Measurements from ENCODE around the gene EFCAB10.

The EFCAB10 gene

GRCh38 chr7:105594034-105594433 lies 12.7 kb upstream of the EFCAB10 start:
- Histone ChIP-seq H3K4me1 (ENCODE audit: control insufficient read depth, low read length) (peaks cover 41% of the 10 kb centered on the region), H3K9me2 (replicated peaks; ENCODE audit: control insufficient read depth, low read length) (no peaks in the 10 kb centered on the region), H3K27ac (ENCODE audit: low read depth, low read length) (peak overlapping the region; percentile 62), H3K79me2 (ENCODE audit: control insufficient read depth, low read length) (no peaks in the 10 kb centered on the region), H3K36me3 (ENCODE audit: control insufficient read depth, low read length) (no peaks in the 10 kb centered on the region), H3K9me3 (ENCODE audit: control insufficient read depth, insufficient read depth, low read length) (no peaks in the 10 kb centered on the region), H3K4me2 (ENCODE audit: low read length) (peak overlapping the region; percentile 57), H4K20me1 (ENCODE audit: control insufficient read depth, insufficient read depth, low read depth, low read length) (no peaks in the 10 kb centered on the region), H3F3A (ENCODE audit: control insufficient read depth, insufficient read depth) (peaks cover 19% of the 10 kb centered on the region), H3K4me3 (ENCODE audit: low read length) (peak overlapping the region; percentile 46; the same call in 1 of the 2 replicates), H3K27me3 (ENCODE audit: control insufficient read depth, low read length) (no peaks in the 10 kb centered on the region)
- no peak for TF ChIP-seq EZH2phosphoT487 (IDR thresholded peaks at IDR 0.05; ENCODE audit: borderline replicate concordance, low read length)
- TF ChIP-seq CTCF (IDR thresholded peaks at IDR 0.05; ENCODE audit: low read depth, low read length, poor library complexity, severe bottlenecking) = peak; percentile 53

- Histone ChIP-seq H3K9me3 (ENCODE audit: control insufficient read depth, insufficient read depth, low read length) (no peaks in the 10 kb centered on the region), H4K20me1 (ENCODE audit: control insufficient read depth, insufficient read depth, low read depth, low read length) (no peaks in the 10 kb centered on the region), H3K27ac (ENCODE audit: low read depth, low read length) (no peak overlapping the region), H3K27me3 (ENCODE audit: control insufficient read depth, low read length) (no peaks in the 10 kb centered on the region), H3K4me3 (ENCODE audit: low read length) (no peak overlapping the region), H3K4me2 (ENCODE audit: low read length) (no peak overlapping the region), H3K36me3 (ENCODE audit: control insufficient read depth, low read length) (no peaks in the 10 kb centered on the region), H3F3A (ENCODE audit: control insufficient read depth, insufficient read depth) (peaks cover 18% of the 10 kb centered on the region), H3K4me1 (ENCODE audit: control insufficient read depth, low read length) (peaks cover 66% of the 10 kb centered on the region), H3K9me2 (replicated peaks; ENCODE audit: control insufficient read depth, low read length) (no peaks in the 10 kb centered on the region), H3K79me2 (ENCODE audit: control insufficient read depth, low read length) (no peaks in the 10 kb centered on the region)
- TF ChIP-seq EZH2phosphoT487 (IDR thresholded peaks at IDR 0.05; ENCODE audit: borderline replicate concordance, low read length) (no peak), CTCF (IDR thresholded peaks at IDR 0.05; ENCODE audit: low read depth, low read length, poor library complexity, severe bottlenecking) (no peak)
These were observed 10.2 kb upstream of the EFCAB10 start for GRCh38 chr7:105591522-105591921.

GRCh38 chr7:105590793-105591192 lies 9.5 kb upstream of the EFCAB10 start:
- Histone ChIP-seq H3K4me2 (ENCODE audit: low read length) (no peak overlapping the region), H3K79me2 (ENCODE audit: control insufficient read depth, low read length) (no peaks in the 10 kb centered on the region), H3F3A (ENCODE audit: control insufficient read depth, insufficient read depth) (peaks cover 16% of the 10 kb centered on the region), H3K27ac (ENCODE audit: low read depth, low read length) (no peak overlapping the region), H3K36me3 (ENCODE audit: control insufficient read depth, low read length) (no peaks in the 10 kb centered on the region), H3K4me1 (ENCODE audit: control insufficient read depth, low read length) (peaks cover 72% of the 10 kb centered on the region), H4K20me1 (ENCODE audit: control insufficient read depth, insufficient read depth, low read depth, low read length) (no peaks in the 10 kb centered on the region), H3K4me3 (ENCODE audit: low read length) (no peak overlapping the region), H3K27me3 (ENCODE audit: control insufficient read depth, low read length) (no peaks in the 10 kb centered on the region), H3K9me3 (ENCODE audit: control insufficient read depth, insufficient read depth, low read length) (no peaks in the 10 kb centered on the region), H3K9me2 (replicated peaks; ENCODE audit: control insufficient read depth, low read length) (no peaks in the 10 kb centered on the region)
- TF ChIP-seq EZH2phosphoT487 (IDR thresholded peaks at IDR 0.05; ENCODE audit: borderline replicate concordance, low read length) = no peak
- no peak for TF ChIP-seq CTCF (IDR thresholded peaks at IDR 0.05; ENCODE audit: low read depth, low read length, poor library complexity, severe bottlenecking)

All from DOHH2 (cell line).